ENCODE results near the gene C1orf105.

Gene C1orf105

GRCh38 chr1:172510479-172510878 is 90.0 kb downstream of the C1orf105 start:
- no peaks in the 10 kb centered on the region for H3K27me3 ChIP-seq (replicated peaks; ENCODE audit: control insufficient read depth, insufficient read depth, low read length)
- no peak overlapping the region for H3K4me3 ChIP-seq (replicated peaks; ENCODE audit: low read depth, low read length)
- DNase-seq (ENCODE audit: extremely low read depth, insufficient read length), result no peak
- TF ChIP-seq CTCF (IDR thresholded peaks at IDR 0.05; ENCODE audit: insufficient read depth, low read length, poor library complexity, severe bottlenecking), result no peak
- H3K36me3 ChIP-seq (ENCODE audit: control insufficient read depth, insufficient read depth, low read length), result no peaks in the 10 kb centered on the region

GRCh38 chr1:172512591-172512990 is 92.1 kb downstream of the C1orf105 start:
- Histone ChIP-seq H3K36me3 (ENCODE audit: control insufficient read depth, insufficient read depth, low read length) (no peaks in the 10 kb centered on the region), H3K27me3 (replicated peaks; ENCODE audit: control insufficient read depth, insufficient read depth, low read length) (no peaks in the 10 kb centered on the region), H3K4me3 (replicated peaks; ENCODE audit: low read depth, low read length) (no peak overlapping the region)
- TF ChIP-seq CTCF (IDR thresholded peaks at IDR 0.05; ENCODE audit: insufficient read depth, low read length, poor library complexity, severe bottlenecking), result no peak
- no peak for DNase-seq (ENCODE audit: extremely low read depth, insufficient read length)

GRCh38 chr1:172513479-172513878 is 93.0 kb downstream of the C1orf105 start:
- TF ChIP-seq CTCF (IDR thresholded peaks at IDR 0.05; ENCODE audit: insufficient read depth, low read length, poor library complexity, severe bottlenecking), result no peak
- DNase-seq (ENCODE audit: extremely low read depth, insufficient read length), result no peak
- Histone ChIP-seq H3K27me3 (replicated peaks; ENCODE audit: control insufficient read depth, insufficient read depth, low read length) (no peaks in the 10 kb centered on the region), H3K4me3 (replicated peaks; ENCODE audit: low read depth, low read length) (no peak overlapping the region), H3K36me3 (ENCODE audit: control insufficient read depth, insufficient read depth, low read length) (no peaks in the 10 kb centered on the region)

- Histone ChIP-seq H3K27me3 (replicated peaks; ENCODE audit: control insufficient read depth, insufficient read depth, low read length) (no peaks in the 10 kb centered on the region), H3K4me3 (replicated peaks; ENCODE audit: low read depth, low read length) (no peak overlapping the region), H3K36me3 (ENCODE audit: control insufficient read depth, insufficient read depth, low read length) (no peaks in the 10 kb centered on the region)
- no peak for TF ChIP-seq CTCF (IDR thresholded peaks at IDR 0.05; ENCODE audit: insufficient read depth, low read length, poor library complexity, severe bottlenecking)
- DNase-seq (ENCODE audit: extremely low read depth, insufficient read length), result no peak
These were observed 93.6 kb downstream of the C1orf105 start for GRCh38 chr1:172514108-172514507.

GRCh38 chr1:172515436-172515835 is 95.0 kb downstream of the C1orf105 start:
- Histone ChIP-seq H3K36me3 (ENCODE audit: control insufficient read depth, insufficient read depth, low read length) (no peaks in the 10 kb centered on the region), H3K27me3 (replicated peaks; ENCODE audit: control insufficient read depth, insufficient read depth, low read length) (no peaks in the 10 kb centered on the region), H3K4me3 (replicated peaks; ENCODE audit: low read depth, low read length) (no peak overlapping the region)
- TF ChIP-seq CTCF (IDR thresholded peaks at IDR 0.05; ENCODE audit: insufficient read depth, low read length, poor library complexity, severe bottlenecking), result no peak
- DNase-seq (ENCODE audit: extremely low read depth, insufficient read length), result no peak

- no peak for DNase-seq (ENCODE audit: extremely low read depth, insufficient read length)
- TF ChIP-seq CTCF (IDR thresholded peaks at IDR 0.05; ENCODE audit: insufficient read depth, low read length, poor library complexity, severe bottlenecking), result no peak
- Histone ChIP-seq H3K36me3 (ENCODE audit: control insufficient read depth, insufficient read depth, low read length) (no peaks in the 10 kb centered on the region), H3K4me3 (replicated peaks; ENCODE audit: low read depth, low read length) (no peak overlapping the region), H3K27me3 (replicated peaks; ENCODE audit: control insufficient read depth, insufficient read depth, low read length) (no peaks in the 10 kb centered on the region)
These were observed 95.4 kb downstream of the C1orf105 start for GRCh38 chr1:172515927-172516326.
